ENCODE measurements around the gene PRDM2. TPM values are rescaled to one million over a fixed set of nuclear protein-coding genes. Genes with fewer than 3 reads are reported as not detected.

Gene PRDM2
- total RNA-seq, 4 donors from 2014 or later = 26.3 to 39.5 (median 34.6) TPM

- ATAC-seq (ENCODE audit: low FRiP score) (no peak), DNase-seq (ENCODE audit: low spot score) (no peak)
- TF ChIP-seq CTCF (IDR thresholded peaks at IDR 0.05) = no peak
These were observed 112.7 kb downstream of the PRDM2 start for GRCh38 chr1:13812456-13813397.

DNA sequence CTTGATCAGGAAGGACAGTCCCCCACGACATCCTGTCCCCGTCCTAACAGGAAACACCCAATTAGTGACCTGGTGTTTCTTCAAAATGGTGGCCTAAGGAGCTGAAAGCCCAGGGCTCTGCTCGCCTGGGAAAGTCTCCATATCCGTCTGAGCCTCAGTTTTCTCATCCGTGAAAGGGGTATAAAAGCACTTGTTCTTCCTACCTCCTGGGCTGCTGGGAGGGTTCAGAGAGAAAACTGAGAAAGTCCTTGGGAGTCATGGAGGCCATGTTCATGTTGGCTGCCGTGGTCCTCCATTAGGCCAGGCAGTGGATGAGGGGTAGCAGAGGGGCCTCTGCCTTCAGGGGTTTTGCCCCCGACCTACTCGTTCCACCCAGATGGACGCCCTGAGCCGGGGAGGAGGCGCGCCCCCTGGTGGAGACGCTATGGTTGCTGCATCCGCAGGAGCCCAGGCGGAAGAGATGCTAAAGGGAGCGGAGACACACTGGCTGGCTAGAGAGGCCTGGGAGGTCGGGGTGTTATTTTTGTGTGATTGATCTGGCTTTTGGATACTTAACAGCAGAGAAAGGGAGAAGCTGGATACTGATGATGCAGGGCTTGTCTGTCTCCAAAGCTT is 113.5 kb downstream of the PRDM2 start:
- DNase-seq (ENCODE audit: low spot score) = no peak
- no peak for TF ChIP-seq CTCF (IDR thresholded peaks at IDR 0.05)
- ATAC-seq (ENCODE audit: low FRiP score) = peak; percentile 33

- no peak for DNase-seq (ENCODE audit: low spot score)
- no peak for TF ChIP-seq CTCF (IDR thresholded peaks at IDR 0.05)
- no peak for ATAC-seq (ENCODE audit: low FRiP score)
These were observed 114.1 kb downstream of the PRDM2 start for GRCh38 chr1:13814131-13814530.

- no peak for DNase-seq (ENCODE audit: low spot score)
- no peak for ATAC-seq (ENCODE audit: low FRiP score)
- TF ChIP-seq CTCF (IDR thresholded peaks at IDR 0.05) = no peak
These were observed 116.2 kb downstream of the PRDM2 start for GRCh38 chr1:13816016-13816760.

DNA sequence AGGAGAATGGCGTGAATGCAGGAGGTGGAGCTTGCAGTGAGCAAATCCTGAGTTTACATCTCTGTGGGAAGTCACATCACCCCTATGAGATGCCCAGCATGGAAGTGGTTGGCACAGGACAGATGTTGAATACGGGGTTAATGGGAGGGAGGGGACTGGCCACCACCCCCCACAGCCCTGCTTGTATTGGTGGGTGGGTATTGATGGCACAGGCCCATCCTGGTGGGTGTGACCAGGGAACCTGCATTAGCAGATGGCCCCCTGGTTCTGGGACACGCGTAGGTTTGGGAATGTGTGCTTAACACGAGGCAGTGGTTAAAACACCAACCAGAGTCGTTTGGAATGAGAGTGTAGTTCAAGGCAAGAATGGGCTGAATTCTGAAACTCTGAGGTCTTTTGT is 117.9 kb downstream of the PRDM2 start:
- ATAC-seq (ENCODE audit: low FRiP score) (no peak), DNase-seq (ENCODE audit: low spot score) (no peak)
- no peak for TF ChIP-seq CTCF (IDR thresholded peaks at IDR 0.05)

GRCh38 chr1:13818926-13819325 is 118.9 kb downstream of the PRDM2 start:
- ATAC-seq (ENCODE audit: low FRiP score) (no peak), DNase-seq (ENCODE audit: low spot score) (no peak)
- TF ChIP-seq CTCF (IDR thresholded peaks at IDR 0.05) = no peak
